GM19452 (cell line): ENCODE measurements around the gene MDGA2.

Experiments used
- ATAC-seq: cut with Tn5 transposase; IDR thresholded peaks from one replicate; pipeline ENCODE4 v1.9.1; 2021; ENCODE audit not compliant: unreplicated experiment

Gene MDGA2

DNA sequence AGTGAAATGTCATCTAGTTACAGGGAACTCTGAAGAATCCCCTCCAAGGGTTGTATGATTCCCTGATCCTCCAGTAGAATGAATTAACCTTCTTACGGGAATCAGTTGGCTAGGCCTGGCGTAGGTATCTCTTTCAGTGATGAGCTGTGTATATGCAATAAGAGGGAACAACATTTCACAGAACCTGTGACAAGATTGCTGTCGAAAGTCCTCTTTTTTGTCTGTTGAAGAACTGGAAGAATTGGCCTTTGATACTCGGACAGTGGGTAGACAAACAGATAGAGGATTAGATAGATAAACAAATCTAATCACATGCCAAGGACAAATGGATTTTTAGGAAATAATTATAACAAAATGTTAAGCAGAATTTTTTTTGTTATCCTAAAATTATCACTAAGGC is 184.6 kb downstream of the MDGA2 start:
- no peak for ATAC-seq

- ATAC-seq, result no peak
These were observed 185.1 kb downstream of the MDGA2 start for GRCh38 chr14:47490353-47490752.

DNA sequence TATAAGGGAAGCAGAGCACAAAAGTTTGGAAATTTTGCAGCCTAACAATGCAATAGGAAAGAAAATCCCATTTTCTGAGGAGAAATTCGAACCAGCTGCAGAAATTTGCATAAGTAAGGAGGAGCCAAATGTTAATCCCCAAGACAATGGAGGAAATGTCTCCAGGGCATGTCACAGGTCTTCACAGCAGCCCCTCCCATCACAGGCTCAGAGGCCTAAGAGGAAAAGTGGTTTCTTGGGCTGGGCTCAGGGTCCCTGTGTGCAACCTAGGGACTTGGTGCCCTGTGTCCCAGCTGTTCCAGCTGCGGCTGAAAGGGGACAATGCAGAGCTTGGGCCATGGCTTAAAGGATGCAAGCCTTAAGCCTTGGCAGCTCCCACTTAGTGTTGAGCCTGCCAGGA is 190.0 kb downstream of the MDGA2 start:
- no peak for ATAC-seq

DNA sequence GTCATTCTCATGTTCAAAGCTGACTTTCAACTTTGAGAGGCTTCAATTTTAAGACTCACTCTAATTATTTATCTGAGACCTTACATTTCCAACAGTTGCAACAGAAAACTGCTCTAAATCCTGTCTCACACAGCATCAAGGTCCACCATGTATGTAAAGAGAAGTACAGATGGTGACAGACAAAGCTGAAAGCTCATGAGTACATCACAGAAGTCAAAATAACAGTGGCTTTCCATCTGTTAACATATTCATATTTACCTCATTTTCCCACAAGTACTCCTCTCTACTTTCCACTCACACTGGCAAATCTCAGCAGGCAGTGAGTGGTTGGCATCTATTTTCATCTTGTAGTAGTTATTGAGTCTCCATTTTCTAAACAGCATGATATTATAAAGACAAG is 192.0 kb downstream of the MDGA2 start:
- ATAC-seq, result no peak

DNA sequence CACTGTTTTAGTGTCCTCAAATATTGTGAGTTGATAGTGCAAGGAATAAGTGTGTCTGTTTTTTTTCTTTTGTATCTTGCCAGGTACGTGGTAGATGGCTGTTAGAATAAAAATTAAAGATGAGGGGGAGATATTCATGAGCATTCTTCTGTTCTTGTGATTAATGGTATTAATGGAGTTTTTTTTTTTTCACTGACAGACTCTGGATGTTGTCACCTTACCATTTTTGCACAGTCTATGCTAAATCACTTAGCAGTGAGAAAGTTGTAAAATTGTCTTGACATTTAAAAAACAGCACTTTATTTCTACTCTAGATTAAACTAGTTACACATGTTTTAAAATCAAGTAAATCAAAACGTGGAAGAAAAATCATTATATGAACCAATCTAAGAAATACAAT is 204.3 kb downstream of the MDGA2 start:
- ATAC-seq, result no peak

- ATAC-seq, result no peak
These were observed 208.5 kb downstream of the MDGA2 start for GRCh38 chr14:47466916-47467315.

DNA sequence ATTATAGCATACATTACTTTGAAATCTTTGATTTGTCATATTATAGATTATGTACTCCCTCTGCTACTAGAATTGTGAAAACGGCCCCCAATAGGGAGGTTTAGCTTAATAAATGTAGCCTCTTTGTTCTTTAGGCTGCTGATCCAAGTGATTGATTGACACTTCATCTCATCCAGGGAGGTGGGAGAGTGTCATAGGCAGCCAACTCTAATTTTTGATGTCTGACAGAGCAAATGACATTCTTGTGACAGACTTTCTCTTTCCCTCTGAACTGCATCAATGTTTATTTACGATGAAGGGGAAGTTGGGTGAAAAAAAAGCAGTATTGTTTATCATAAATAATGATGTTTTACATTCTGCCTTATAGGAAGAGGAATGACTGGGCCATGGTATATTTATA is 221.4 kb downstream of the MDGA2 start:
- ATAC-seq, result no peak

DNA sequence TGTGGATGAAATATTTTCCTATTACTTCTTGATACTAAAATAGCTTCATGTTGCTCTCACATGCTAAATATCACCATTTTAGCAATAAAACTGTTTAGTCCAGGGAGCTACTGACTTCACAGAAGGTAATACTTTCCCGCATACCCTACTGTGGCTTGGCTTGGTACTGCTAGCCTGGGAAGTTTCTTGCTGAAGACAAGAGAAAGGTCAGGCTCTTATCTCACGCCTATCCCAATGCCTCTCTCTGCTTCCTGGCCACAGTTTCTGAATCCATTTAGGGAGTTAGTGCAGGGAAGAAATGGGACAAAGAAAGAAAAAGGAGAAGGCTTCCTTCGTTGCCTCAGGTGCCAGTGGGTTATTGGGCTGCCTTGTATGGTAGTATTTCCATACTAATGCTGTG is 228.3 kb downstream of the MDGA2 start:
- no peak for ATAC-seq

DNA sequence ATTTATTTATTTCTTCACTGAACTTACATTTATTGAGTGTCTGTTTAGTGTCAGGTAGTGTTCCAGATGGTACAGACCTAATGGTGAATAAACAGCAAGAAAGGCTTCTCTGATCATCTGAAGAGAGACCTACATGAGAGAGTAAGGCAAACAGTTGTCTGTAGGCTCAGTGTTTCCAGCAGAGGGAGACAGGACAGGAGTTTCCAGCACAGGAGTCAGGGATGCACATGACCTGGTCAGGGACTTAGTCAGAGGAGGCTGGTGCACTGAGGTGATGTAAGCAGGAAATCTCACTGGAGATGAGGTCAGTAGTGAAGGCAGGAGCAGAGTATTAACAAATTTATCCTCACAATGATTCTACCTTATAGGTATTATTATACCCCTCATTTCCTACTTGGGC is 233.2 kb downstream of the MDGA2 start:
- ATAC-seq, result no peak

DNA sequence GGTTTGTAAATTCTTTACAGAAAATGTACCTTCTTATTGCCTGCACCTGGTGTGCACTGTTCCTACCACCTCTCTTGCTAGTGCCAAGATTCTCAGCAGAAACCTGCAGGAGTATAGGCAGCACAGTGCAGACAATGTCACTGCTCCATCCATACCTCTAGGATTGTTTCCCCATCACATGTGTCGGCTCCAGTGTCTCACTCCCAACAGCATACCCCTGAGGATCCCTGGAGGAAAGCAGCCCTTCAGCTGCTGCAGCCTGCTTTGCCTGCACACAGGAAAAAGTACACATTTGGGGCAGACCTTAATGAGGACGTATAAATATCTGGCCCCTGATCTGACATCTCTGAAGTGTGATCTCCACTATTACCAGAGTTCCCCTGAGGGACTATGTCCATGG is 235.5 kb downstream of the MDGA2 start:
- ATAC-seq, result no peak

DNA sequence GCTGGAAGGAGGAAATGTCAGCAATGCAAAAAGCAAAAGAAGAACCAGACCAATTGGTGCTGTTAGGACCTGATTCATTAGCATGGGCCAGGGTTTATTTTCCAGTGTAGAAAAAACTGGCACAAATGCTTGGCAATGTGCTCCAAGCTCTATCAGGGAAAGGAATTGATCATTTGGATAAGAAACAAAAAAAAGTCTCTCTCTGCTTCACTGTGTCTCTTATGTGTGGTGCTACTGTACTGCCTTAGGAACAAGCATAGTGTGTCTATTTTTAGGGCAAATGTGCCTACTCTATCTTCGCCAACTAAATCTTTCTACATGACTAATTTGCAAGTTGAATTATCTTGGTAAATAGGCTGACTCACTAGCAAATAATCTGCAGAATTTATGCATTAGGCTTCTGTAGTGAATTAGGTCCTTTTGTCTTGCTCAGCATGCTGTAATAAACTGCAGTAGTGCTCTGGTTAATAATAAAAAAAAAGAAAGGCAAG is 236.7 kb downstream of the MDGA2 start:
- no peak for ATAC-seq

- no peak for ATAC-seq
These were observed 240.0 kb downstream of the MDGA2 start for GRCh38 chr14:47435331-47435965.

GRCh38 chr14:47427629-47428028 is 247.8 kb downstream of the MDGA2 start:
- no peak for ATAC-seq

- no peak for ATAC-seq
These were observed 250.1 kb downstream of the MDGA2 start for GRCh38 chr14:47425302-47425701.

DNA sequence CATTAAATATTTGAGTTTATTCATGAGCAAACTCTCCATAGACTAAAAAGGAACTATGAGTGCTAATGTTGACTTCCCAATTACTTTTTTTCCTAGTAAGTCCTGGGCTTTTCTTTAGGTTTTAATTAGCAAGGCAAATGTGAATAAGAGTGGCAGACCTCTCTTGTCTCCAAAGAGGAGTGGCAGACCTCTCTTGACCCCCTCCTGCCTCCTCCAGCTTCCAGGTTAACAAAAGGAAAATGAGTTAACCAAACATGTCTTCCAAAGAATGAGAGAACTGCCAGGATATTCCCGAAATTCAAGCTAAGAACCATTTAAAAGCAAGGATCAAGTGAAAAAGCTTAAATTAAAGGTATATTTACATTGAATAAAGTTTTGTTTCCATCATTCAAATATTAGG is 253.2 kb downstream of the MDGA2 start:
- no peak for ATAC-seq

GRCh38 chr14:47411523-47411922 is 263.9 kb downstream of the MDGA2 start:
- no peak for ATAC-seq

DNA sequence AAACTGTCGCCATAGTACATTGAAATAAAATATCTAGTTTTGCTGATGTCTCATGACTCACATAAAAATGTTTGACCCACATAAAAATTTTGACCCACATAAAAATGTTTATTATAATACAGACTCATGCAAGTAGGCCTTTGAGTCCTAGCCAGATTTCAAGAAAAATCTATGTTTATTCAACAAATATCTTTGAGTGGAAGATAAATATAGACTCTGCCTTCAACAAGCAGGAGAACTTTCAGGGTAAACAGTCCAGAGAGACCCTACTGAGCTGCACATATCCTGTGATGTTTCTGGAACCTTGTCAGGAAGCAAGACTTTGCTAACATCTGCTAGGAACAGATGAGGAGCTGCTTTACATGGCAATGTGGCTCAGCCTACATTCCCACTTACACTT is 283.1 kb downstream of the MDGA2 start:
- ATAC-seq, result no peak

GRCh38 chr14:47390831-47391504 is 284.4 kb downstream of the MDGA2 start:
- ATAC-seq, result no peak

DNA sequence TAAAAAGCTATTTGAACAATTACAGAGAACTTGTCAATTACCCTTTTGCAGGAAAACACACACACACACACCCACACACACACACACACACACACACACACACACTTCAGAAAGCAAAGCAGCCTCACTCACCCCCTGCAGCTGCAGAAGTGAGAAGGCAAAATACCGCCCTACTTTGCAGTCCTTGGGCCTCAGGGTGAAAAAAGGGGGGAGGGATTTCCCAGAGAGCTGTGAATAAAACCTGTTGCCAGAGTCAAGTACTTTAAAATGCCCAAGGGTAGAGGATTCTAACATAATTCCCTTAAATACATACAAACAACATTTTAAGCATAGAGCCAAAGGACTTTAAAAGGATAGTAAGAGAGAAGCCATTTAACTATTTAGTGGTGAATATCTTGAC is 285.9 kb downstream of the MDGA2 start:
- no peak for ATAC-seq

GRCh38 chr14:47366006-47366405 is 309.4 kb downstream of the MDGA2 start:
- ATAC-seq, result no peak

DNA sequence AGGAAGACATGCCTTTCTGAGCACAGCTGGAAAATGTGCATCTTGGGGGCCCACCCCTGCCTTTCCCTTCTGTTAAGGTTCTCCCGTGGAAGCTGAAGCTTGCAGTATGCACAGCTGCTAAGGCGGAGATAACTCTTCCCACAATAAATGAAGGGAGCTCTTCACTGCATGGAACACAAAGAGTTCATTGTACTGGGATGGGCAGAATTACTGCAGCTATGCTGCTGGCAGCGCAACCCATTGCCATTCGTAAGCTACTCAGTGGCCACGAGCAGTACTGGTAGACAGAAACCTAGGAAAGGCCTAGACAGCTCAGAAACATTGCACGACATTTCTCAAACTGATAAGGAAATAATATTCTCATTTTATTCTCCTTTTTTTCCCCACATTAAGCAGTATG is 310.2 kb downstream of the MDGA2 start:
- ATAC-seq, result no peak

DNA sequence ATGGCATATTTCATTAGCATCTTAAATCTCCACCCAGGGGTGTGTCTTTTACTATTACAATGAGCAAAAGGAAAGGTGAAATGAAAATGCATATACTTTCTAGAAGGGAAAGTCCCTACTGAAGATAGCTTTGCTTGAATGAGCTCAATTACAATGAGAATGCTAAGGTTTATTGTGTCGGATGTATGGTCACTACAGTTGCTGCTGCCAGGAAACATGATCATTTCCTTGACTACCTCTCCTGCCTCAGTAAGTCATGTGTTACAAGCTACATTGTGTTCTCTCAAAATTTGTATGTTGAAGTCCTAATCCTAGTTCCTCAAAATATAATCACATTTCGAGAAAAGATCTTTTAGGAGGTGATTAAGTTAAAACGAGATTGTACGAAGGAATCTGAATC is 322.2 kb downstream of the MDGA2 start:
- ATAC-seq, result no peak

- ATAC-seq, result no peak
These were observed 328.6 kb downstream of the MDGA2 start for GRCh38 chr14:47346849-47347248.
